Epithelial cell of proximal tubule (primary cell): ENCODE data around the gene GADD45B. TPM values are rescaled to one million over a fixed set of nuclear protein-coding genes. Genes with fewer than 3 reads are reported as not detected.

ENCODE experiments used
- DNase-seq: peaks from one replicate; pipeline ENCODE4 v3.0.0-alpha.2; 2011; ENCODE audit warnings: low read depth
- H3K4me3 ChIP-seq: 2 replicates; pipeline ENCODE4 v1.5.1; 2011; ENCODE audit warnings: low read depth, mild to moderate bottlenecking, low read length
- CTCF ChIP-seq: conservative IDR thresholded peaks from 2 replicates; pipeline ENCODE4 v1.5.1; 2012; ENCODE audit warnings: low read depth, mild to moderate bottlenecking, low read length
- total RNA-seq: library from RNA; depleted of rRNA; stranded (reverse); fragments of >200 nt; gene quantifications from 2 replicates; pipeline ENCODE4 v1.2.3, GENCODE V29; 2015

Gene GADD45B
- total RNA-seq, 1 donor from 2014 or later = 29.2 TPM

- no peak for DNase-seq
- peak; percentile 77 for TF ChIP-seq CTCF
Measured at GRCh38 chr19:2474232-2475017, 1.5 kb upstream of the GADD45B start.

GRCh38 chr19:2475018-2475701 lies 767 bp upstream of the GADD45B start:
- no peak for DNase-seq
- no peak for TF ChIP-seq CTCF
- peak overlapping the region; percentile 92 for H3K4me3 ChIP-seq

More at GRCh38 chr19:2474232-2475017, 1.5 kb upstream of the GADD45B start:
- H3K4me3 ChIP-seq = peak overlapping the region; percentile 92

- no peak for DNase-seq
- TF ChIP-seq CTCF = no peak
- H3K4me3 ChIP-seq = peak overlapping the region; percentile 92
Measured at GRCh38 chr19:2476451-2477140, 669 bp downstream of the GADD45B start.

GRCh38 chr19:2477141-2477710 lies 1.3 kb downstream of the GADD45B start:
- TF ChIP-seq CTCF = no peak
- peak overlapping the region; percentile 92 for H3K4me3 ChIP-seq
- DNase-seq = no peak

GRCh38 chr19:2477732-2478191 lies 1.8 kb downstream of the GADD45B start:
- no peak for TF ChIP-seq CTCF
- peak overlapping the region; percentile 92 for H3K4me3 ChIP-seq
- DNase-seq = no peak

- peak overlapping the region; percentile 92 for H3K4me3 ChIP-seq
- DNase-seq = no peak
- peak; percentile 18 for TF ChIP-seq CTCF
Measured at GRCh38 chr19:2478278-2478755, 2.4 kb downstream of the GADD45B start.
